ENCODE results near the gene C2orf69.
"Not testable (repeated sequence)": the region's sequence is repeated elsewhere in the genome, so short reads cannot be mapped to it uniquely, and the experiment has no call there.

Gene C2orf69, protein sequence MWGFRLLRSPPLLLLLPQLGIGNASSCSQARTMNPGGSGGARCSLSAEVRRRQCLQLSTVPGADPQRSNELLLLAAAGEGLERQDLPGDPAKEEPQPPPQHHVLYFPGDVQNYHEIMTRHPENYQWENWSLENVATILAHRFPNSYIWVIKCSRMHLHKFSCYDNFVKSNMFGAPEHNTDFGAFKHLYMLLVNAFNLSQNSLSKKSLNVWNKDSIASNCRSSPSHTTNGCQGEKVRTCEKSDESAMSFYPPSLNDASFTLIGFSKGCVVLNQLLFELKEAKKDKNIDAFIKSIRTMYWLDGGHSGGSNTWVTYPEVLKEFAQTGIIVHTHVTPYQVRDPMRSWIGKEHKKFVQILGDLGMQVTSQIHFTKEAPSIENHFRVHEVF

DNA sequence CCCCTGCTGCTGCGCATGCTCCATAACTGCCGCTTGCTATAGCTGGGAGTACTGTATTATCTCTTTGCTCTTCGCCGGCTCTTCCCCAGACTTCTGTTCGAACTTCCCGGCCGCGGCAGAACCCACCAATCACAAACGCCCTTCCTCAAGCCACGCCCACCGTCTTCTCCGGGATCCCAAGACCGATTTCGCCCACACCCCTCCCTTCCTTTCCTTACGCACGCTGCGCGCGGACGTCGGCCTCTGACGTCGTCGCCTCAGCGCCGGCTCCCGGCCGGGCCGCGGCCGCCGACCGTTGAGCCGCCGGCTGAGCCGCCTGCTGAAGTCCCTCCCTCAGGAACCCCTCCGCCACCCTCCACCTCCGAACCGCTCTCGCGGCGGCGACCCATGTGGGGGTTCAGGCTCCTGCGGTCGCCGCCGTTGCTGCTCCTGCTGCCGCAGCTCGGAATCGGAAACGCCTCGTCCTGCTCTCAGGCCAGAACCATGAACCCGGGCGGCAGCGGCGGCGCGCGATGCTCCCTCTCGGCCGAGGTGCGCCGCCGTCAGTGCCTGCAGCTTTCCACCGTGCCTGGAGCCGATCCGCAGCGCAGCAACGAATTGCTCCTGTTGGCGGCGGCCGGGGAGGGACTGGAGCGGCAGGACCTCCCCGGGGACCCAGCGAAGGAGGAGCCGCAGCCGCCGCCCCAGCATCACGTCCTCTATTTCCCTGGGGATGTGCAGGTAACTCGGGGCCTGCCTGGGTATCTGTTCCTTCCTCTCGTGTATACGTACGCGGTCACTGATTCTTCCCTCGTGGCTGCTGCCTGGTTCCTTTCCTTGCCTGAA lies at the start of gene C2orf69:
Gene C2orf69, plus strand, starts transcription at position 242 of the 825 bp plus-strand sequence. Its CDS starts 146 bp downstream, at position 388.
- DNase-seq (ENCODE audit: low read depth in 2 of 2): peak; percentile 89 to 91

DNA sequence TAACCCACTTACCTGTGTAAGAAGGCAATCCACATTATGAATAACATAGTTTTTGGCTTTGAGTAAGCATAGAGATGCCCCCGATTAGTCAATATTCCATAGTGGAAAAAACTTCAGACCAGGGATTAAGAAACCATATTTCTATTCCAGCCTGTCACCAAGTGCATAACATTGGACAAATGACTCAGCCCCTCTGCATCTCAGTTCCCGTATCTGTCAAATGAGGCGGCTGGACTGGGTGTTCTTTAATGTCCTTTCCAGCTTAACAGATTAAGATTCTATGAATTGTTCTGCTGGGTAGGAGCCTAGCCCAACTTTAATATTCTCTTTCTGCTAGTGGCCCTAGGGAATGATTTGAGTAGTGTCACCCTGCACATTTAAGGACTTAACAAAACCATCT lies 48.3 kb upstream of the C2orf69 start:
- DNase-seq (ENCODE audit: low read depth in 2 of 2): no peak

DNA sequence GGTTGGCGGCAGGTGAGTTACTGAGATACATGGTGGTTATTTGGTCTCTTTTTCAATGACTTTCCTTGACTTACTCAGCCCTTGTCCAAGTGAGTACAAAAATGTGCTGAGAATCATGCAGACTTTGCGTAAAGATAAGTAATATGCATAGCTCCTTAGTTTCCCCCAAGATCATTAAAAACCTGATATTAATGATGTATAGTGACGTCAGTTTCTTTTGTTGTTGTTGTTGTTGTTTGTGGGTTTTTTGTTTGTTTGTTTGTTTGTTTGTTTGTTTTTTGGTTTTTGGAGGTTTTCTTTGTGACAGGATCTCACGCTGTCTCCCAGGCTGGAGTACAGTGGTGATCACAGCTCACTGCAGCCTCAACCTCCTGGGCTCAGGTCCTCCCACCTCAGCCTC lies 45.2 kb upstream of the C2orf69 start:
- no peak for DNase-seq (ENCODE audit: low read depth in 2 of 2)

DNA sequence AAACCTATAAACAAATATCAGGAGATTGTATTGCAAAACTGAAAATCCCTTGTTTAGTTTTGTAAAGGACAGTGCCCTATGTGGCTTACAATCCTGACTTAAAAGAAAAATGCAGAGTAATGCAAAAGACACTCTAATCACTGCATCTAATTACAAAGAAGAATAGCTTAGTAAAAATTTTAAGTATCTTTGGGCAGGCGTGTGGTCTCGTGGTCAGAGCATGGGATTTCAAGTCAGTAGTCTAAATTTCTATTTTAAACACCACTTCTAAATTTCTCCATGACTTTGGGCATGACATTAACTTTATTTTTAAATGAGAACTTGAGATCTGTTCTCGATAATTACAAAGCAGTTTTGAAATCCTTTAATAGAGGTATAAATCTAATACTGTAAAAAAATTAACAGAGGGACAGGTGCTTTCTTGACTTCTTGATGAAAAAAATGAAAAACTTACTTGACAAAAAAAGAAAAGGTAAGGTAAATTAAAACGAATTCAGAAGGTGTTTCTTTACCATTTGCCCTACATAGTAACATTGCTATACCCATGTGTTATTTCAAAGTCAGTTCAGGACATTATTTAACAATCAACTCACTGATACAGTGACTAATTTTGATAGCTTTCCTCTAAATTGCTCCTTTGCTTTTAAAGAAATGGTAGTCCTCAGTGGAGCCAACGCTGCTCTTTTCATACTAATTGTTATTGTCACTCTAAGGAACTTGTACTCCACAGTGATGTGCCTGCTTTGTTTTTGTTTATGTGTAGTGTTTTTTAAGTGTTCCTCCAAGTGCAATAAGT lies 42.5 kb upstream of the C2orf69 start:
- DNase-seq (ENCODE audit: low read depth in 2 of 2): no peak

DNA sequence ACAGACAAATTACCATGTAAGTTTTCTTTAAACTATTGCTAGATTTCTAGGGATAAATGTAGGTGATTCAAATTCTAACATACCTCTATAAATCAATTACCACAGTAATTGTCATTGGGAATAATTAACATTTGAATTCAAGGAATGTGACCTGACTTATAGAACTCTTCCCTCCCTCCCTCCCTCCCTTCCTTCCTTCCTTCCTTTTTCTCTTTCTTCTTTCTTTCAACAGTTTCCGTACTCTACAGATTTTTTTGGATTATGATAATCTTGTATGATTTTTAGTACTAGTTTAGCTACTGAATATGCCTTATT lies 41.9 kb upstream of the C2orf69 start:
- no peak for DNase-seq (ENCODE audit: low read depth in 2 of 2)

DNA sequence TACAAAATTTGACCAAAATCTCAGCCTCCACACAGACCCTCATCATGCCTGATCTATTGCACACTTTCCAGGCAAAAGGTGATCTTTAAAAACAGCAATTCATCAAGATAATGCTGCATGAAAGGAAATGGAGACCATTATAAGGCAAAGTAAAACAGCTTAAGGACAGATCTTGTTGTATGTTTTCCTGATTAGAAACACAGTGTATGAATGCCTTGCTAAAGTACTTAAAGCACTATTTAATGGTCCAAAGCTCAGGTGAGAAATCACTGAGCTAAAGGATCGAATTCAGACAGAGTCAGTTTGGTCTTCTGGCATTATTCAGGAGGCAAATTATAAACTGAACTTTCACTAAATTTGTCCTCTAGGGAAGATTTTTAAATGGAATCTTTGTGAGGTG lies 41.4 kb upstream of the C2orf69 start:
- DNase-seq (ENCODE audit: low read depth in 2 of 2): no peak

DNA sequence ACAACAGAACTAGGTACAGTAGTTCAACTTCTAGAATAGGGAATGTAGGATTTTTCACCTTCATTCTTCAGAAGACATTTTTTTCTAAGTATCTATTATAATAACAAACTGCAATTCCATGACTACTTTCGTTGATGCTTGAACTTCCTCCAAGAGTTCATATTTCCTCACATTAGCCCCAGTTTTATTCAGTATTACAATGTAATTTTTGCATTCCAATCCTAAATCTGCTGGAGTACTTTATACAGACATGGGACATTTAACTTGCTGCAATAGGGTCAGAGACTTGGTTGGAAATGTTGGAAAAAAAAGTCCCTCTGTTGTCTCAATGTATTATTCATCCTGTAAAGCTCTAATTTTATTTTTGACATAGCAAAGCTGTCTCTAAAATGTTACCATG lies 40.5 kb upstream of the C2orf69 start:
- no peak for DNase-seq (ENCODE audit: low read depth in 2 of 2)

DNA sequence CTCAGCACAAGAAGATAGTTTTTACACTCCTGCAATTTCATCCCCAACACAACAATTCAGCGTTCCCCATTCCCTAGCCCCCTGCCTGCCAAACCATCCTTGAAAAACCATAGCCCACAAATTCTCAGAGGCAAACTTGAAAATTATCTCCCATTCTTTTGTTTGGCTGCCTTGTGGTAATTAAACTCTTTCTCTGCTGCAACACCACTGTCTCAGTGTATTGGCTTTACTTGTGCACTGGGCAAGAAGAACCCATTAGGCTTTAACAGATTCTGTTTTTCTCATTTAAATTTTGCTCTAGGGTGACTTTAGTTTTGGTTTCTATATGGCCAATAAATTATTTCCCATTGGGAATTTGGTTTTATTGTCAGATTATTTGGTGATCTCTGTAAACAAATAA lies 36.9 kb upstream of the C2orf69 start:
- no peak for DNase-seq (ENCODE audit: low read depth in 2 of 2)

DNA sequence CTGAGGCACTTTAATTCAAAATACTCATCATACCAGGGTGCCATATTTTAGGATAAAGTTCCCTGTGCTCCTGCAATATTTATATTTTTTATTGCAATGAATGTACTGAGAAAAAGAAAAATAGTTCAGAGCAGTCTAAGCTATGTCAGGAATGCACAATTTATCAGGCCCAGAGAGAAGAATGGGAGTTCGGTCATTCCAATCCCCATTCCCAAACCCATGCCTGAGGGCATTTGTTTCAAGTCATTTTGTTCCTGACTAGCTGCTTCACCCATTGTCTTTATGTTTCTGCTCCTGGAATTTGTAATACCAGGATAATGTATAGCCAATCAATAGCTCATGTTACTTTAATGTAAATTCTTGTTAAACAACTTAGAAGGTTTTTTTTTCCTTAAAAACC lies 35.7 kb upstream of the C2orf69 start:
- DNase-seq (ENCODE audit: low read depth in 2 of 2): no peak

DNA sequence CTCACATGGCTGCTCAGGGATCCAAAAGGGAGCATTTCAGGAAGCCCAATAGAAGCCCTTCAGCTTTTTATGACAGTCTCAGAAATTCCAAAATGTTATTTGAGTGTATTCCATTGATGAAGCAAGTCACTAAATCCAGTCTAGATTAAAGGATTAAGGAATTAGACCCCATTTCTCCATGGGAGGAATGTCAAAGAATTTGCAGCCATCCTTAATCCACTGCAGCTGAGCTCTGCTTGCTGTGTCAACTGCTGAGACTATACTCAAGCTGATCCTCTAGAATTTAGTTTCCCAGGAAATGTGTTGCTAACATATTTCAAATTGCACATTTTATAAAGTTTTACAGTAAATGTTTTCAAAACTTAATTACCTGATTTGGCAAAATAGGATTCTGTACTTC lies 28.4 kb upstream of the C2orf69 start:
- DNase-seq (ENCODE audit: low read depth in 2 of 2): no peak

DNA sequence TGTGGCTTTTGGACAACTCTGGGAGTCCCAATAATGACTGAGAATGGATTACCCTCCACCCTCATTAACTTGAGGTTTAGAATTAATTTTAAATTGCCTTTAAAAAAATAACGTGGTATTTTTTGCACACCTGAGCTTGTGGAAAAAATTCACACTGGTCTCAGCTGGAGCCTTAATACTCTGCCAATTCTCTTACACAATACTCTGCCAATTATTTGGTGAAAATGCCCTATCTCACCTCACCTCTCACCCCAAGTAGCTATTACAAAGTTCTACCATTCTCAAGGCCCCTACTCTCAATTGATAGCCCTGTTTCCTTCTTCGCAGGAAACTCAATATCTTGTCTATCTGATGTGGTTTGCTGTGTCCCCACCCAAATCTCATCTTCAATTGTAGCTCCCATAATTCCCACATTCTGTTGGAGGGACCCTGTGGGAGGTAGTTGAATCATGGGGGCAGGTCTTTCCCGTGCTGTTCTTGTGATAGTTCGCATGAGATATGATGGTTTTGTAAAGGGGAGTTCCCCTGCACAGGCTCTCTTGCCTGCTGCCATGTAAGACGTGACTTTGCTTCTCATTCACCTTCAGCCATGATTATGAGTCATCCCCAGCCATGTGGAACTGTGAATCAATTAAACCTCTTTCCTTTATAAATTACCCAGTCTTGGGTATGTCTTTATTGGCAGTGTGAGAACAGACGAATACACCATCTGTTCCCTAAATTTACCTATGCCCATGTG lies 27.4 kb upstream of the C2orf69 start:
- no peak for DNase-seq (ENCODE audit: low read depth in 2 of 2)

DNA sequence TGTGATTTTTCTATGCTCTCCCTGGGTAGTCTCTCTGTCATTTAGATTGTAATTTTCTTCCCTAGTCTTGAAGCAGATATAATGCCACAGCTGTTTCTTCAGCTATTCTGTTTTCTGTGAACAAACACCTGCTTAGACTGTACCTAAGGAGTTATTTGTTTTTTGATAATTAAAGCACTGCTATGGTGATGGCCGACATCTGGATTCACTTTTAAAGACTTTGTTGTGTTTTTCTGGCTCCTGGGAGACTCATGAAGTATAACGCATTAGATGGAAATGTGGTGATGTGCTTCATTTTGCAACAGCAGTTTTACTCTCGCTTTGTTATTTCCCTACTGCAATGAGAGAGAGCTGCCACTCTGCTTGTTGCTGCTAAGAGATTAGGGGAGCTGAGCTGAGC lies 15.7 kb upstream of the C2orf69 start:
- DNase-seq (ENCODE audit: low read depth in 2 of 2): no peak

DNA sequence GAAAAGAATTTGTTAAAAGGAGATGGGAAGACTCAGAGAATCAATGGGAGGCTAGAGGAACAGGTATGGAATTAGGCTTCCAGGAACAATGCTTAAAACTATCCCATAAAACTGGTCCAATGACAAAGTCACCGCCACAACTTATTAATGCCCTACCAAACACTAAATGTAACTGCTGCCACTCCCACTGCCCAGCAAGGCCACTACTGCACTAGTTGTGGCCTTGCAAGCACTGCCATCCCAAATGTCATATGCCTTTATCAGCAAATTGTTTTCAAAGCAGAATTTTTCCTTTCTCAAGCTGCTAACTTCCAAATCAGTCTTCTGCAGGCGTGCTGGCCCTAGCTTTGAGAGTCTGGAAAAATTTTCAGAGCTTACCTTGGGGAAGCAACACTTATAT lies 14.5 kb upstream of the C2orf69 start:
- no peak for DNase-seq (ENCODE audit: low read depth in 2 of 2)

DNA sequence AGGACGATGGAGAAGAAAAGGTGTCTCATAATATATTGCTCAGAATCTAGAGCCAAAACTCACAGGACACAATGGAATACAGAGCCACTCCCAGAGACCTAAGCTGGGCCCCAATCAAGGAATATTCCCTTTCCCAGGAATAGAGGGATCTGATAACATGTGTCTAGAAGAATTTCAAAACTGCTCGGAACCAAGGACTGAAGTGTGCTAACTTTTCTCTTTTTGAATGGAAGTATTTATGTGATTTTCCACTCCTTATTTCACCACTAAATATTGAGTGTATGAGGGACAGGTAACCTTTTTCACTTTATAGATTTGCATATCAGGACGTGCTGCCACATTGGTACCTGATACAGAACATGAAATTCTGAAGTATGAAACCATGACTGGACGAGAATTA lies 9.2 kb upstream of the C2orf69 start:
- no peak for DNase-seq (ENCODE audit: low read depth in 2 of 2)

DNA sequence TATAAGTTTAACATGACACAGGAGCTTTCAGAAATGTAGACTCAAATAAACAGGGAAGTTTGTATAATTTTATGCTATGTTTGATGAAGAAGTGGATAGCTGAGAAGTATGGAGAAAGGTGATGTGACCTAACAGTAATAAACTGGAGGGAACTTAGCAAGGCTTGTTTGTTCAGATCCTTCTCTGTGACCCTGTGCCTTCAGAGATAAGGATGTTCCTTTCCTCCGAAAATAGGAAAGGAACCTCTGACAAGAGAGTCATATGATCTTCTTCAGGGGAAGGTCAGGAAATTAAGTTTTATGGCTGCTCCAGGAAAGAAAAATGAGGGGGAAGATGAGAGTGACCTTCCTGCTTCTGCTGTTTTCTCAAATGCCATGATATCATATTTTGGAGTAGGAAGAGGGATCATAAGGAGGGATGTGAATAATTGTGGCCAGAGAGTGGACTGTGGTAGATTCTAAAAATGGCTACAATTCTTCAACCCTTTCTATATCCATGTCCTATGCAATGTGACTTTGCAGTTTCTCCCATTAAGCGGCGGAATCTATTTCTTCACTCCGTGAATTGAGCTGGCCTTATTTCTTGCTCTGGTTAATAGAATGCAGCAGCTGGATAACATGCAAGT lies 8.5 kb upstream of the C2orf69 start:
- no peak for DNase-seq (ENCODE audit: low read depth in 2 of 2)

DNA sequence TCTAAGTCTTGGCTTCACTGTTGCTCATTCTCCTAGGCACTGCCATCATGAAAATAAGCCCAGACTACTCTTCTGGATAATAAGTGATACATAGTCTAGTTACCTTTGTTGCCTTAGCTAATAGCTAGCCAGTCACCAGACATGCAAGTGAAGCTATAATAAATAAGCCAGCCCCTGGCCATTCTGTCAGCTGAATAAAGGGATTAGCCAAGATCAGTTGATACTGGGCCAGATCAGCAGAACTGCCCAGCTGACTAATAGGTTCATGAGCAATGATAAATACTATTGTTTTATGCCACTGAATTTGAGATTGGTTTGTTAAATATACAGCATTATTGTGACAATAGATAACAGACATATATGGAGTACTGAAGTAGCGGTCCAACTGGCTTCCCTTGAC lies 8.0 kb upstream of the C2orf69 start:
- DNase-seq (ENCODE audit: low read depth in 2 of 2): no peak

DNA sequence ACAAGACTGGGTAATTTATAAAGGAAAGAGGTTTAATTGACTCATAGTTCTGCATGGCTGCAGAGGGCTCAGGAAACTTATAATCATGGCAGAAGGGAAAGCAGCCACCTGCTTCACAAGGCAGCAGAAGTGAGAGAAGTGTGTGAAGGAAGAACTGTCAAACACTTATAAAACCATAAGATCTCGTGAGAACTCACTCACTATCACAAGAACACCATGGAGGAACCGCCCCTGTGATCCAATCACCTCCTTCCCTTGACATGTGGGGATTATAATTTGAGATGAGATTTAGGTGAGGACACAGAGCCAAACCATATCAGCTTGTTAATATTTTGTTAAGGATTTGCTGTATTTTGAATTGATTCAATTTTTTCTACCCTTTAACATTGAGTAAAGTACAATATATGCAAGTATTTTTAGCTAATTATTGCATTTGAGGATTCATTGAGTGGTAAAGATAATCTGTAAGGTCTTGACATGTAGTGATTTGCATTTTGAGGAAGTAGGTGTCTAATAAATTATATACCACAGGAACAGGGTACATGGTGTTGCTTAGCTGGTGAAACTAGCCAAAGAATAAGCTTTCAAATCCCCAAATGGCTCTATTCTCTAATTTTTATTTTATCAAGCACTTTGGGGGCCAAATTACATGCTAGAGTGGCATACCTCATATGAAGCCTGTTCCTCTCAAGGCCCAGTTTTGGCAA lies 3.9 kb upstream of the C2orf69 start:
- no peak for DNase-seq (ENCODE audit: low read depth in 2 of 2)

DNA sequence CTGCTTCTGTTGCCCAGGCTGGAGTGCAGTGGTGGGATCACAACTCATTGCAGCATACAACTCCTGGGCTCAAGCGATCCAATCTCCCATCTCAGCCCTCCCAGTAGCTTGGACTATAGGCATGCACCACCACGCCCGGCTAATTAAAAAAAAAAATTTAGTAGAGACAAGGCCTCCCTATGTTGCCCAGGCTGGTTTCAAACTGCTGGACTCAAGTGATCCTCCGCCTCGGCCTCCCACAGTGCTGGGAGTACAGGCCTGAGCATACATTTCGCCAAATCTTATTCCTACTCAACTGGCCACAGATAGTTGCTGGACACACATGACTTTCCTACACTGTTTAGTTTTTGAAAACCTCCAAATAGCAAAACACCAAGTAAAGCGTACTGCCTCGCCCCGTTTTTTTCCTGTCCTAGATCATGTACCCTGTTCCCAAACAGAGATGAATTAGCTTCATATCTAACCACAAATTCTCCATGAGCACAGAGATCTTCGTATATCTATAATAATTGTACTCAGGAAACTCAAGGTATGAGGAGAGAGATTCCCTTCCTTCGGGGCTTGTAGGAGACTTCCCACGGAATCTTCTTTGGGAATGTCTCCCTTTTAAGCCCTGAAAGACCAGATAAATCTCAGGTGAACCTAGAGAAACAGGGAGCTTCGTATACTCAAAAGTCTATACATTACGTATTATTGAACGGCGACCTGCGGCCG lies 598 bp upstream of the C2orf69 start:
- no peak for DNase-seq (ENCODE audit: low read depth in 2 of 2)

DNA sequence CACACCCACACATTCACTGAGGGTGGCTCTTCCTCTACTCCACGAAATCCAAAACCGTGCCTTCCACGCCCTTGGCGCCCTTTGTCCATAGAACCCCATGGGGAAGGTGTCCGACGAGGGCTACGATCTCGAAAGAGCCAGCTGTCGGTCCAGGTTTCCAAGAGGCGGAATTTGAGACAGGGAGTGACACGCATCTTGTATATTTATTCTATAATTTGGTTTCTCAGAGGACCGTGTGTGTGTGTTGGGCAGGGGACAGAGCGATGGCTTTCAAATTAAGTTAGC lies 726 bp downstream of the C2orf69 start:
- no peak for DNase-seq (ENCODE audit: low read depth in 2 of 2)

DNA sequence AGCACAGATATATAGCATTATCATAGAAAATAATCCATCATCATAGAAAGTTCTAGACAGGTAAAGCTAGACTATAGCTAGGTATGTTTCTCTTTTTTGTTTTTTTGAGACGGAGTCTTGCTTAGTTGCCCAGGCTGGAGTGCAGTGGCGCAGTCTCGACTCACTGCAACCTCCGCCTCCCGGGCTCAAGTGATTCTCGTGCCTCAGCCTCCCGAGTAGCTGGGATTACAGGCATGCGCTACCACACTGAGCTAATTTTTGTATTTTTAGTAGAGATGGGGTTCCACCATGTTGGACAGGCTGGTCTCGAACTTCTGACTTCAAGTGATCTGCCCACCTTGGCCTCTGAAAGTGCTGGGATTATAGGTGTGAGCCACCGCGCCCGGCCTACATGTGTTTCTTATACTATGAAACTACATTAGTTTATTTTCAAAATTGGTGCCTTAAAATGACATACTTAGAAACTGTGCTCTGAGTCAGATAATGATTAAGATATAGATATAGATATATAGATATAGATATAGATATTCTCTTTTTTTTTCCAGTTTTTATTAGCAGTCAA lies 1.5 kb downstream of the C2orf69 start:
- not testable (repeated sequence) for DNase-seq (ENCODE audit: low read depth in 2 of 2)

Measured in stimulated activated CD8-positive, alpha-beta memory T cell treated with anti-CD3 and anti-CD28 coated beads, Interleukin-15, amount 100 ng/mL, for 48 hours (primary cell).